ENCODE data around the gene ACTRT2. TPM values are rescaled to one million over a fixed set of nuclear protein-coding genes. Genes with fewer than 3 reads are reported as not detected.

Gene ACTRT2
- total and polyA plus RNA-seq, 10 of the 15 experiments (the other 5 are each of a cell fraction or from before 2014, with no cell fraction given): not detected

DNA sequence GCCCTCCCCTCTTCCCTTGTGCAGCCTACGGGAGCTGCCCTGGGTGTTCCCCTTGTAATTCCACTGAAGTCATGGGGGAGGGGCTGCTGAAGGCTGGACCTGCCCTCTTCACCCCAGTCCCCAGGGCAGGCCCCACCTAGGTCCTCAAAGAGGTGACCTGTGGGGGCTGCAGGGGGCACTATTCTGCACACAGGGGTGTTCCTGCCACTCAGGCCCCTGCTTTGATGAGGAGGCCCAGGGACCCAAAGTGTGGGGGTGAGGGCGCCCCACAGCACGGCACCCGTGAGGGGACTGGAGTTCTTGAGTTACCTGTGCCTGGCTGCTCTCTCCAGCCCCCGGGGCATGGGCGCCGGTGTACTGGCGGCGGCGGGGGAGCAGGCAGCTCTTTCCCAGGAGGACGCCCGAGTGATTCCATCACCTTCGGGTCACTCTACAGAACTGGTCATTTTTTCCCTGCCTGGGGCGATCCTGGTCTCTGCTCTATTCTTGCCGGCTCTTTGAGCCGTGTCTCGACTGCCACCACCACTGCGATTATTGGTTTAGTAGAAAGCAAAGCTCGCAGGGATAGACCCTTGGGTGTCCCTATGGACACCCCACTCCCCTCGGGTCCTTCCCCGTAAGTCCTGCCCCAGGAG is 40.8 kb downstream of the ACTRT2 start (continued):
- TF ChIP-seq RAD51 (IDR thresholded peaks at IDR 0.05) (no peak), MLLT1 (IDR thresholded peaks at IDR 0.05) (no peak), STAT1 (conservative IDR thresholded peaks at IDR 0.05) (no peak), SIX5 (IDR thresholded peaks at IDR 0.05; ENCODE audit: low read depth, low read length, severe bottlenecking) (no peak), KDM1A (IDR thresholded peaks at IDR 0.05; ENCODE audit: borderline replicate concordance) (no peak), BACH1 (IDR thresholded peaks at IDR 0.05; ENCODE audit: borderline replicate concordance) (no peak), ZBTB33 (IDR thresholded peaks at IDR 0.05) (no peak), RAD21 (IDR thresholded peaks at IDR 0.05; ENCODE audit: insufficient read depth, low read depth, low read length) (no peak)

DNA sequence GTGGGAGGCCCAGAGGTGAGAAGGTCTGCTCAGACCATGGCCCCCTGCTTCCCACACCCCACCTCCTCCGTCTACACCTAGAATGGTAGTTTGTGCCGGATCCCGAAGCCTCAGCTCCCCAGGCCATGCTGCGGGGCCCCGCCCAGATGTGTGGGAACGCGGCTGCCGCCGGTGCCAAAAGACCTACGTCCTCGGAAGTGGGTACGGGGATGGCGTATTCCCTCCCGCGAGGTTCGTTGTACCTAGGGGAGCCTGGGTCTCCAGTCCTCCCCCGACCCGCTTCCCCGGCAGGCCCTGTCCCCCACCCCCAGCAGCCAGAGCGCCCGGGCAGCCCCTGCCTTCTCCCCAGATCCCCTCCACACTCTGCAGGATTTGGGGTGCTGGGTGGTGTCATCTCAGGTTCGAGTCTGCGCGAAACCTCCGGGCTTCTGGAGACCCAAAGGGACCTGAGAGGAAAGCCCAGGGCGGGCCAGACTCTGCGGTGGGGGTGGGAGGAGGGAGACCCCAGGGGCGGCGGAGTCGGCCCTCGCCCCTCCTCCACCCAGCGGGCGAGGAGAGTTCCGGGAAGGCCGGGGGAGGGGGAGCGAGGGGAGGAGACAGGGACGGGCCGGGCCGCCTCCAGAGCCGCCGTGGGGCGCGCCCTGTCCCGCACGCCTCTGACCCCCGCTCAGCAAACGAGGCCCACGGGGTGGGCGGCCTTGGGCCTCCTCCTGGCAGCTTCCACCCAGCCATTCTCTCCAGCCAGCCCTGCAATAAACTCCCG is 41.5 kb downstream of the ACTRT2 start:
- CTCF ChIA-PET: no interaction called here
- Histone ChIP-seq H3K36me3 (ENCODE audit: control insufficient read depth in 2 of 2, insufficient read depth in 2 of 2, low read length in 1 of 2) (no peaks in the 10 kb centered on the region), H3K27ac (ENCODE audit: control insufficient read depth, insufficient read depth) (no peak overlapping the region), H2AFZ (ENCODE audit: control insufficient read depth, low read depth, low read length) (no peak overlapping the region), H3K9ac (ENCODE audit: control insufficient read depth, insufficient read depth, low read length) (no peak overlapping the region), H4K20me1 (ENCODE audit: control insufficient read depth, insufficient read depth) (no peaks in the 10 kb centered on the region), H3K4me3 (no peak overlapping the region), H3K4me1 (ENCODE audit: control insufficient read depth, insufficient read depth, low read length) (no peaks in the 10 kb centered on the region), H3K9me3 (replicated peaks; ENCODE audit: control insufficient read depth, insufficient read depth, low read length) (no peaks in the 10 kb centered on the region), H3K4me2 (ENCODE audit: control insufficient read depth, insufficient read depth) (no peak overlapping the region), H3K79me2 (ENCODE audit: control insufficient read depth, insufficient read depth, low read length) (no peaks in the 10 kb centered on the region), H3K27me3 (replicated peaks in 1 of 2; ENCODE audit: control insufficient read depth in 2 of 2, insufficient read depth in 2 of 2, low read length in 1 of 2) (no peaks in the 10 kb centered on the region; a peak in 1 of 4 replicates)
- POLR2A ChIA-PET: no interaction called here
- BruUV-seq (replicated peaks): no TSS peak
- SMC1A ChIA-PET (ENCODE audit: uncharacterized antibody, unreplicated experiment): no interaction called here
- RAD21 ChIA-PET (ENCODE audit: unreplicated experiment): no interaction called here
- DNase-seq (ENCODE audit: low read depth, low spot score) (no peak), FAIRE-seq (no peak), ATAC-seq (no peak)
- 74% methylated on average over 23 of the region's 50 CpGs for WGBS (ENCODE audit: insufficient coverage, insufficient replicate concordance, low lambda C conversion rate, missing lambda C conversion rate)
- in situ Hi-C loops (cut with MboI): no loop called here
- intact Hi-C loops (cut with micrococcal nuclease; ENCODE audit: unreplicated experiment): no loop called here
- no peak for TF ChIP-seq E2F8 (IDR thresholded peaks at IDR 0.05; ENCODE audit: low read depth, partially characterized antibody)
- TF ChIP-seq GATAD2B (conservative IDR thresholded peaks at IDR 0.05; ENCODE audit: low read depth): no peak
- TF ChIP-seq ZBTB4 (CRISPR knock-in tag; IDR thresholded peaks at IDR 0.05): no peak

Measured in GM12878 (cell line).